GM18867 (cell line): ENCODE results near the gene RAG2.
"Not testable (repeated sequence)": the region's sequence is repeated elsewhere in the genome, so short reads cannot be mapped to it uniquely, and the experiment has no call there.

Experiments used
- ATAC-seq: cut with Tn5 transposase; IDR thresholded peaks from one replicate; pipeline ENCODE4 v1.9.1; 2021; ENCODE audit warnings: mild to moderate bottlenecking, moderate library complexity; ENCODE audit not compliant: unreplicated experiment

RAG2 gene

GRCh38 chr11:36557390-36557789, 40.6 kb downstream of the RAG2 start:
- ATAC-seq, result not testable (repeated sequence)

GRCh38 chr11:36550385-36551115, 47.5 kb downstream of the RAG2 start:
- no peak for ATAC-seq
